H9 (cell line): ENCODE measurements around the gene GAPT. TPM values are rescaled to one million over a fixed set of nuclear protein-coding genes. Genes with fewer than 3 reads are reported as not detected.

ENCODE experiments used
- DNase-seq: peaks from one replicate; pipeline ENCODE4 v3.0.0-alpha.2; 2017
- H2AFZ ChIP-seq: one replicate; pipeline ENCODE4 v1.6.1; 2013; ENCODE audit warnings: mild to moderate bottlenecking, low read length, control low read depth, moderate library complexity
- H2AK5ac ChIP-seq: 2 replicates; pipeline ENCODE4 v1.6.1; 2013; ENCODE audit warnings: low read length, control low read depth, mixed read lengths; ENCODE audit not compliant: insufficient read length
- H2BK120ac ChIP-seq: one replicate; pipeline ENCODE4 v1.6.1; 2013; ENCODE audit warnings: low read depth, mild to moderate bottlenecking, low read length, control low read depth, inconsistent platforms; ENCODE audit not compliant: poor library complexity, severe bottlenecking
- H2BK12ac ChIP-seq: 2 replicates; pipeline ENCODE4 v1.6.1; 2013; ENCODE audit warnings: low read length, control low read depth, mixed read lengths, low read depth; ENCODE audit not compliant: insufficient read length
- H2BK15ac ChIP-seq: 2 replicates; pipeline ENCODE4 v1.6.1; 2013; ENCODE audit warnings: low read depth, low read length, control low read depth
- H2BK20ac ChIP-seq: one replicate; pipeline ENCODE4 v1.6.1; 2013; ENCODE audit warnings: low read depth, mild to moderate bottlenecking, low read length, control low read depth, inconsistent platforms; ENCODE audit not compliant: poor library complexity, severe bottlenecking
- H2BK5ac ChIP-seq: 2 replicates; pipeline ENCODE4 v1.6.1; 2013; ENCODE audit warnings: low read length, control low read depth, mixed read lengths; ENCODE audit not compliant: insufficient read length
- H3K14ac ChIP-seq: 2 replicates; pipeline ENCODE4 v1.6.1; 2013; ENCODE audit warnings: low read length, control low read depth; ENCODE audit not compliant: insufficient read depth
- H3K18ac ChIP-seq: 2 replicates; pipeline ENCODE4 v1.6.1; 2013; ENCODE audit warnings: low read depth, mild to moderate bottlenecking, mixed read lengths, low read length, control low read depth; ENCODE audit not compliant: insufficient read length
- H3K23ac ChIP-seq: 2 replicates; pipeline ENCODE4 v1.6.1; 2013; ENCODE audit warnings: low read length, control low read depth, mixed read lengths, low read depth; ENCODE audit not compliant: insufficient read length
- H3K23me2 ChIP-seq: 2 replicates; pipeline ENCODE4 v1.6.1; 2013; ENCODE audit warnings: low read depth, mild to moderate bottlenecking, mixed read lengths, low read length, control low read depth; ENCODE audit not compliant: insufficient read length, poor library complexity, severe bottlenecking
- H3K27ac ChIP-seq: 2 replicates; pipeline ENCODE4 v1.5.1; 2013; ENCODE audit warnings: low read length, control low read depth, mixed read lengths, low read depth; ENCODE audit not compliant: insufficient read length
- H3K27me3 ChIP-seq: 2 replicates; pipeline ENCODE4 v1.6.1; 2013; ENCODE audit warnings: low read length, control low read depth, inconsistent platforms; ENCODE audit not compliant: insufficient read depth
- H3K4ac ChIP-seq: 2 replicates; pipeline ENCODE4 v1.6.1; 2013; ENCODE audit warnings: low read depth, mild to moderate bottlenecking, control low read depth, inconsistent platforms, low read length, moderate library complexity
- H3K4me1 ChIP-seq: 2 replicates; pipeline ENCODE4 v1.6.1; 2013; ENCODE audit warnings: low read length, control low read depth, inconsistent platforms; ENCODE audit not compliant: insufficient read depth
- H3K4me2 ChIP-seq: 2 replicates; pipeline ENCODE4 v1.6.1; 2013; ENCODE audit warnings: low read length, control low read depth, mixed read lengths; ENCODE audit not compliant: insufficient read length, insufficient read depth
- H3K56ac ChIP-seq: 2 replicates; pipeline ENCODE4 v1.6.1; 2013; ENCODE audit warnings: low read depth, mild to moderate bottlenecking, mixed read lengths, low read length, control low read depth; ENCODE audit not compliant: insufficient read length
- H3K79me1 ChIP-seq: 2 replicates; pipeline ENCODE4 v1.6.1; 2013; ENCODE audit warnings: low read depth, mild to moderate bottlenecking, moderate library complexity, low read length, control low read depth, inconsistent platforms; ENCODE audit not compliant: insufficient read depth, poor library complexity, severe bottlenecking
- H3K79me2 ChIP-seq: 2 replicates; pipeline ENCODE4 v1.6.1; 2013; ENCODE audit warnings: low read length, control low read depth, inconsistent platforms; ENCODE audit not compliant: insufficient read depth
- H3K9ac ChIP-seq: 2 replicates; pipeline ENCODE4 v1.6.1; 2013; ENCODE audit warnings: low read length, control low read depth, mixed read lengths; ENCODE audit not compliant: insufficient read length; ENCODE audit errors: extremely low read depth
- H3K9me3 ChIP-seq: one replicate; pipeline ENCODE4 v1.6.1; 2013; ENCODE audit warnings: low read depth, low read length, inconsistent platforms; ENCODE audit not compliant: control insufficient read depth
- H3T11ph ChIP-seq: one replicate; pipeline ENCODE4 v1.6.1; 2013; ENCODE audit warnings: mild to moderate bottlenecking, low read length, control low read depth, inconsistent platforms
- H4K20me1 ChIP-seq: one replicate; pipeline ENCODE4 v1.6.1; 2013; ENCODE audit not compliant: control insufficient read depth, insufficient read length, insufficient read depth
- H4K5ac ChIP-seq: 2 replicates; pipeline ENCODE4 v1.6.1; 2013; ENCODE audit warnings: low read depth, mild to moderate bottlenecking, mixed read lengths, low read length, control low read depth; ENCODE audit not compliant: insufficient read length
- H4K8ac ChIP-seq: replicated peaks from 2 replicates; pipeline ENCODE4 v1.6.1; 2013; ENCODE audit warnings: low read length, control low read depth, mixed read lengths, low read depth; ENCODE audit not compliant: insufficient read length
- H4K91ac ChIP-seq: 2 replicates; pipeline ENCODE4 v1.6.1; 2013; ENCODE audit warnings: low read depth, mild to moderate bottlenecking, moderate library complexity, mixed read lengths, low read length, control low read depth; ENCODE audit not compliant: insufficient read length
- H3K27ac Mint-ChIP-seq, 3 experiments: 2 replicates in 2 of 3; 3 replicates in 1 of 3; pipeline ENCODE4 v1.8.0; 2020 to 2021; ENCODE audit warnings: mixed read lengths in 3 of 3, mild to moderate bottlenecking in 1 of 3, moderate library complexity in 1 of 3
- H3K27me3 Mint-ChIP-seq: 2 replicates; pipeline ENCODE4 v1.8.0; 2021; ENCODE audit warnings: low read depth, mild to moderate bottlenecking, moderate library complexity, mixed read lengths
- H3K36me3 Mint-ChIP-seq, 3 experiments: 2 replicates in 2 of 3; 3 replicates in 1 of 3; pipeline ENCODE4 v1.8.0; 2020 to 2021; ENCODE audit warnings: low read depth in 3 of 3, mixed read lengths in 3 of 3; ENCODE audit not compliant: insufficient read depth in 1 of 3
- H3K4me1 Mint-ChIP-seq, 2 experiments: 2 replicates each; pipeline ENCODE4 v1.8.0; 2020; ENCODE audit warnings: mixed read lengths in 2 of 2
- H3K4me3 Mint-ChIP-seq, 2 experiments: 2 replicates in 1 of 2; 3 replicates in 1 of 2; pipeline ENCODE4 v1.8.0; 2020 to 2021; ENCODE audit warnings: mild to moderate bottlenecking in 2 of 2, mixed read lengths in 2 of 2, moderate library complexity in 1 of 2
- H3K9me3 Mint-ChIP-seq, 2 experiments: 2 replicates in 1 of 2; 3 replicates in 1 of 2; pipeline ENCODE4 v1.8.0; 2020; ENCODE audit warnings: mild to moderate bottlenecking in 2 of 2, mixed read lengths in 2 of 2, moderate library complexity in 1 of 2
- WGBS: extraction: QIAGEN DNeasy Blood & Tissue Kit; methylation state at CpG from one replicate; pipeline ENCODE4 v1.1.7; 2013; ENCODE audit warnings: missing lambda C conversion rate, low lambda C conversion rate, mixed read lengths; ENCODE audit not compliant: insufficient read length; ENCODE audit errors: extremely low coverage; 5-methylcytosine and 5-hydroxymethylcytosine counted together
- total RNA-seq: library from RNA; stranded (reverse); gene quantifications from 2 replicates; pipeline ENCODE4 v1.2.1, GENCODE V29; 2021
- TF ChIP-seq, protein P1 (sequence below): fragments of 200-600 bp; sonication (generic); conservative IDR thresholded peaks from 3 replicates; pipeline ENCODE4 v1.8.0; 2021; ENCODE audit warnings: antibody characterized with exemption, mild to moderate bottlenecking

Gene GAPT
- total RNA-seq, 1 experiment from 2014 or later: not detected

DNA sequence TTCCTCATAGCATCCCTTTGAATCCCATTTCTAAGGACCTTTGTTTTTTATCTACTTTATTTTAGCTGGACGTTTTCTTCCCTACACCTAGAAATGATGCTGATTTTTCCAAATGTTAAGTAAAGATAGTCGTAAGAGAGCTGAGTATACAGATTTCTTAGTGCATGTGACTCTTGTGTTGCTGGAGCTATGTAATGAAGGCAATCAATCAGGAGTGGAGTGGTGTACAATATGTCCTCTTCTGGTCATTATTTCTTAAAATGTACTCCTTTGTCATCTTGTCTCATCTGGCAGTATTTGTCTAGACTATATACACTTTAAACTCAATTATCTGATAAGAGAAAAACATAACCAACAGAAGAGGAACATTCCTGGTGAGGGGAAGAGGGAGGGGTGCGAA is 13.5 kb downstream of the GAPT start:
- TF ChIP-seq, protein P1, sequence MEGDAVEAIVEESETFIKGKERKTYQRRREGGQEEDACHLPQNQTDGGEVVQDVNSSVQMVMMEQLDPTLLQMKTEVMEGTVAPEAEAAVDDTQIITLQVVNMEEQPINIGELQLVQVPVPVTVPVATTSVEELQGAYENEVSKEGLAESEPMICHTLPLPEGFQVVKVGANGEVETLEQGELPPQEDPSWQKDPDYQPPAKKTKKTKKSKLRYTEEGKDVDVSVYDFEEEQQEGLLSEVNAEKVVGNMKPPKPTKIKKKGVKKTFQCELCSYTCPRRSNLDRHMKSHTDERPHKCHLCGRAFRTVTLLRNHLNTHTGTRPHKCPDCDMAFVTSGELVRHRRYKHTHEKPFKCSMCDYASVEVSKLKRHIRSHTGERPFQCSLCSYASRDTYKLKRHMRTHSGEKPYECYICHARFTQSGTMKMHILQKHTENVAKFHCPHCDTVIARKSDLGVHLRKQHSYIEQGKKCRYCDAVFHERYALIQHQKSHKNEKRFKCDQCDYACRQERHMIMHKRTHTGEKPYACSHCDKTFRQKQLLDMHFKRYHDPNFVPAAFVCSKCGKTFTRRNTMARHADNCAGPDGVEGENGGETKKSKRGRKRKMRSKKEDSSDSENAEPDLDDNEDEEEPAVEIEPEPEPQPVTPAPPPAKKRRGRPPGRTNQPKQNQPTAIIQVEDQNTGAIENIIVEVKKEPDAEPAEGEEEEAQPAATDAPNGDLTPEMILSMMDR: no peak
- no peak overlapping the region for H3K18ac ChIP-seq
- no peak overlapping the region for H4K91ac ChIP-seq
- no peak overlapping the region for H3K4ac ChIP-seq
- peaks cover 2% of the 10 kb centered on the region; the same call in 1 of the 2 replicates for H3K4me1 ChIP-seq
- H3K9me3 ChIP-seq: no peaks in the 10 kb centered on the region
- no peak overlapping the region for H2BK120ac ChIP-seq
- no peak overlapping the region for H3K4me2 ChIP-seq
- H4K20me1 ChIP-seq: no peaks in the 10 kb centered on the region
- no peak overlapping the region for H2AFZ ChIP-seq
- no peaks in the 10 kb centered on the region for H3K79me2 ChIP-seq
- no peak overlapping the region for H3K27ac ChIP-seq
- no peak overlapping the region for H3K27ac Mint-ChIP-seq
- H3K27me3 ChIP-seq: no peaks in the 10 kb centered on the region
- H3K27me3 Mint-ChIP-seq: no peaks in the 10 kb centered on the region
- WGBS: no CpG with 5 or more reads among the region's 3 CpGs
- no peak overlapping the region for H2BK20ac ChIP-seq
- H4K5ac ChIP-seq: no peak overlapping the region
- H3K36me3 Mint-ChIP-seq: no peaks in the 10 kb centered on the region
- no peaks in the 10 kb centered on the region for H3K79me1 ChIP-seq
- H2BK12ac ChIP-seq: no peak overlapping the region
- no peaks in the 10 kb centered on the region for H3K23me2 ChIP-seq
- H3K14ac ChIP-seq: no peak overlapping the region
- H3K9ac ChIP-seq: no peak overlapping the region
- no peak overlapping the region for H4K8ac ChIP-seq
- H3K23ac ChIP-seq: no peak overlapping the region
- no peaks in the 10 kb centered on the region for H3K9me3 Mint-ChIP-seq
- H2BK5ac ChIP-seq: no peak overlapping the region
- H2AK5ac ChIP-seq: no peak overlapping the region
- H2BK15ac ChIP-seq: no peak overlapping the region
- no peak overlapping the region for H3K4me3 Mint-ChIP-seq
- no peak overlapping the region for H3T11ph ChIP-seq
- H3K4me1 Mint-ChIP-seq: peaks cover 22 to 30% of the 10 kb centered on the region in 2 experiments
- H3K56ac ChIP-seq: no peak overlapping the region
- no peak for DNase-seq
